PC-9 (cell line): Measurements from ENCODE around the gene F2RL1. TPM values are rescaled to one million over a fixed set of nuclear protein-coding genes. Genes with fewer than 3 reads are reported as not detected.
"Not testable (repeated sequence)": the region's sequence is repeated elsewhere in the genome, so short reads cannot be mapped to it uniquely, and the experiment has no call there.

ENCODE experiments used
- BruUV-seq: library from RNA; stranded (reverse); fragments of 400-500 nt; replicated peaks from 2 replicates; lab custom pipeline; 2021; lab: Mats Ljungman, UMichigan
- CTCF ChIA-PET: fragments of 300-600 bp; sonication (Branson Sonifier 250); formaldehyde crosslinking; loops from one replicate; lab custom pipeline; 2022; ENCODE audit warnings: antibody characterized with exemption; lab: Charles Lee
- POLR2A ChIA-PET: fragments of 300-600 bp; sonication (Branson Sonifier 250); formaldehyde crosslinking; loops from one replicate; lab custom pipeline; 2022; ENCODE audit warnings: antibody characterized with exemption; ENCODE audit not compliant: unreplicated experiment; lab: Charles Lee
- DNase-seq, 2 experiments: peaks; one replicate each; pipeline versions ENCODE4 v3.0.0 to v3.0.0-alpha.2; 2015 to 2022; ENCODE audit warnings: mixed read lengths in 1 of 2
- H2AFZ ChIP-seq: fragments of 200-600 bp; sonication (generic); 2 replicates; pipeline ENCODE4 v1.8.1; 2017; ENCODE audit warnings: antibody characterized with exemption
- H3F3A ChIP-seq: fragments of 200-600 bp; sonication (generic); 2 replicates; pipeline ENCODE4 v1.8.1; 2017; ENCODE audit warnings: antibody characterized with exemption, mild to moderate bottlenecking, low read depth; ENCODE audit not compliant: insufficient read depth
- H3K27ac ChIP-seq: fragments of 200-600 bp; sonication (generic); 2 replicates; pipeline ENCODE4 v1.6.1; 2016; ENCODE audit warnings: mixed run types
- H3K27me3 ChIP-seq: fragments of 200-600 bp; sonication (generic); 2 replicates; pipeline ENCODE4 v1.6.1; 2016; ENCODE audit warnings: low read depth, mixed run types; ENCODE audit not compliant: insufficient read depth
- H3K36me3 ChIP-seq: fragments of 200-600 bp; sonication (generic); 2 replicates; pipeline ENCODE4 v1.6.1; 2016; ENCODE audit warnings: low read depth, mixed run types
- H3K4me1 ChIP-seq: fragments of 200-600 bp; sonication (generic); replicated peaks from 2 replicates; pipeline ENCODE4 v1.6.1; 2016; ENCODE audit warnings: mixed run types; ENCODE audit not compliant: insufficient read depth
- H3K4me2 ChIP-seq: fragments of 200-600 bp; sonication (generic); 2 replicates; pipeline ENCODE4 v1.6.1; 2017; ENCODE audit warnings: mixed run types
- H3K4me3 ChIP-seq: fragments of 200-600 bp; sonication (generic); 2 replicates; pipeline ENCODE4 v1.6.1; 2016; ENCODE audit warnings: mixed run types
- H3K79me2 ChIP-seq: fragments of 200-600 bp; sonication (generic); 2 replicates; pipeline ENCODE4 v1.6.1; 2017; ENCODE audit warnings: low read depth, mixed run types
- H3K9me2 ChIP-seq: fragments of 200-600 bp; sonication (generic); 2 replicates; pipeline ENCODE4 v1.8.1; 2017; ENCODE audit warnings: mild to moderate bottlenecking; ENCODE audit not compliant: insufficient read depth
- H3K9me3 ChIP-seq: fragments of 200-600 bp; sonication (generic); 2 replicates; pipeline ENCODE4 v1.8.1; 2016; ENCODE audit warnings: low read depth; ENCODE audit not compliant: insufficient read depth
- H4K20me1 ChIP-seq: fragments of 200-600 bp; sonication (generic); 2 replicates; pipeline ENCODE4 v1.8.1; 2017; ENCODE audit not compliant: insufficient read depth
- CTCF ChIP-seq: fragments of 200-600 bp; sonication (generic); conservative IDR thresholded peaks from 2 replicates; pipeline ENCODE4 v1.6.1; 2017; ENCODE audit warnings: mixed run types, antibody characterized with exemption, mild to moderate bottlenecking, moderate library complexity
- EZH2 ChIP-seq: fragments of 200-600 bp; sonication (generic); IDR thresholded peaks from 2 replicates; pipeline ENCODE4 v1.8.0; 2017; ENCODE audit warnings: antibody characterized with exemption, low read depth
- intact Hi-C: fragments of 100-400 bp; cut with micrococcal nuclease; formaldehyde crosslinking; loops from one replicate; pipeline ENCODE4 v1.10.0; 2022; ENCODE audit not compliant: unreplicated experiment
- total RNA-seq: library from RNA; stranded (reverse); gene quantifications from 2 replicates; pipeline ENCODE4 v1.2.3, GENCODE V29; 2021

Gene F2RL1
- total RNA-seq, 1 experiment from 2014 or later: 34.5 TPM

GRCh38 chr5:76788362-76788761 is 30.5 kb upstream of the F2RL1 start:
- DNase-seq: peak in 1 of 2 experiments; percentile 29
- Histone ChIP-seq H3K4me1 (peaks cover 63% of the 10 kb centered on the region), H3F3A (peaks cover 54% of the 10 kb centered on the region), H3K4me2 (peak overlapping the region; percentile 20; the same call in 1 of the 2 replicates), H2AFZ (no peak overlapping the region), H3K27ac (no peak overlapping the region), H4K20me1 (no peaks in the 10 kb centered on the region), H3K27me3 (no peaks in the 10 kb centered on the region), H3K36me3 (no peaks in the 10 kb centered on the region), H3K9me3 (no peaks in the 10 kb centered on the region), H3K4me3 (no peak overlapping the region), H3K79me2 (no peaks in the 10 kb centered on the region), H3K9me2 (no peaks in the 10 kb centered on the region)
- ChIA-PET CTCF (interaction anchor here (0.6 to 0.7 kb wide), 2 partner anchors 38 to 649 kb away, joined by 3 to 6 read pairs; no protein-coding TSS in a partner anchor), POLR2A (no interaction called here)
- intact Hi-C loops: no loop called here
- TF ChIP-seq EZH2 (no peak), CTCF (no peak)
- BruUV-seq: no TSS peak

GRCh38 chr5:76789275-76789674 is 29.6 kb upstream of the F2RL1 start:
- H3K9me2 ChIP-seq, H3K79me2 ChIP-seq, CTCF ChIA-PET, H4K20me1 ChIP-seq, H3K36me3 ChIP-seq, H3K4me3 ChIP-seq, POLR2A ChIA-PET, DNase-seq, H3K9me3 ChIP-seq, intact Hi-C loops, H2AFZ ChIP-seq, H3K27me3 ChIP-seq, BruUV-seq: not testable (repeated sequence)
- peaks cover 54% of the 10 kb centered on the region for H3F3A ChIP-seq
- H3K4me1 ChIP-seq: peaks cover 67% of the 10 kb centered on the region
- H3K27ac ChIP-seq: peak overlapping the region; percentile 94
- H3K4me2 ChIP-seq: peak overlapping the region; percentile 63; the same call in 1 of the 2 replicates

- H3K4me1 ChIP-seq: peaks cover 69% of the 10 kb centered on the region
- H2AFZ ChIP-seq: no peak overlapping the region
Observed at GRCh38 chr5:76789991-76790581, 28.7 kb upstream of the F2RL1 start.

More at GRCh38 chr5:76789991-76790581, 28.7 kb upstream of the F2RL1 start:
- no peaks in the 10 kb centered on the region for H3K9me2 ChIP-seq
- intact Hi-C loops: no loop called here
- TF ChIP-seq EZH2 (no peak), CTCF (no peak)
- ChIA-PET POLR2A (interaction anchor here (0.6 kb wide), 1 partner anchor 702 kb away, joined by 4 read pairs; no protein-coding TSS in a partner anchor), CTCF (interaction anchor here (1.7 kb wide), 1 partner anchor 15 kb away, joined by 5 read pairs; no protein-coding TSS in a partner anchor)
- H4K20me1 ChIP-seq: no peaks in the 10 kb centered on the region
- H3K79me2 ChIP-seq: no peaks in the 10 kb centered on the region
- no peaks in the 10 kb centered on the region for H3K27me3 ChIP-seq
- TSS peak; percentile 72 for BruUV-seq
- H3K4me3 ChIP-seq: 0 out of 2 replicates have a peak overlapping the region, but pooled peaks have one; percentile 14
- H3K9me3 ChIP-seq: no peaks in the 10 kb centered on the region
- H3K4me2 ChIP-seq: peak overlapping the region; percentile 63
- H3K27ac ChIP-seq: peak overlapping the region; percentile 94
- peaks cover 60% of the 10 kb centered on the region for H3F3A ChIP-seq
- H3K36me3 ChIP-seq: no peaks in the 10 kb centered on the region
- DNase-seq: peak in 1 of 2 experiments; percentile 74
